H9 (cell line): Measurements from ENCODE around the gene ERBIN. TPM values are rescaled to one million over a fixed set of nuclear protein-coding genes. Genes with fewer than 3 reads are reported as not detected.
"Not testable (repeated sequence)": the region's sequence is repeated elsewhere in the genome, so short reads cannot be mapped to it uniquely, and the experiment has no call there.

Experiments used
- DNase-seq: peaks from one replicate; pipeline ENCODE4 v3.0.0-alpha.2; 2017
- H2AFZ ChIP-seq: one replicate; pipeline ENCODE4 v1.6.1; 2013; ENCODE audit warnings: mild to moderate bottlenecking, low read length, control low read depth, moderate library complexity
- H2AK5ac ChIP-seq: 2 replicates; pipeline ENCODE4 v1.6.1; 2013; ENCODE audit warnings: low read length, control low read depth, mixed read lengths; ENCODE audit not compliant: insufficient read length
- H2BK120ac ChIP-seq: one replicate; pipeline ENCODE4 v1.6.1; 2013; ENCODE audit warnings: low read depth, mild to moderate bottlenecking, low read length, control low read depth, inconsistent platforms; ENCODE audit not compliant: poor library complexity, severe bottlenecking
- H2BK12ac ChIP-seq: 2 replicates; pipeline ENCODE4 v1.6.1; 2013; ENCODE audit warnings: low read length, control low read depth, mixed read lengths, low read depth; ENCODE audit not compliant: insufficient read length
- H2BK15ac ChIP-seq: 2 replicates; pipeline ENCODE4 v1.6.1; 2013; ENCODE audit warnings: low read depth, low read length, control low read depth
- H2BK20ac ChIP-seq: one replicate; pipeline ENCODE4 v1.6.1; 2013; ENCODE audit warnings: low read depth, mild to moderate bottlenecking, low read length, control low read depth, inconsistent platforms; ENCODE audit not compliant: poor library complexity, severe bottlenecking
- H2BK5ac ChIP-seq: 2 replicates; pipeline ENCODE4 v1.6.1; 2013; ENCODE audit warnings: low read length, control low read depth, mixed read lengths; ENCODE audit not compliant: insufficient read length
- H3K14ac ChIP-seq: 2 replicates; pipeline ENCODE4 v1.6.1; 2013; ENCODE audit warnings: low read length, control low read depth; ENCODE audit not compliant: insufficient read depth
- H3K18ac ChIP-seq: 2 replicates; pipeline ENCODE4 v1.6.1; 2013; ENCODE audit warnings: low read depth, mild to moderate bottlenecking, mixed read lengths, low read length, control low read depth; ENCODE audit not compliant: insufficient read length
- H3K23ac ChIP-seq: 2 replicates; pipeline ENCODE4 v1.6.1; 2013; ENCODE audit warnings: low read length, control low read depth, mixed read lengths, low read depth; ENCODE audit not compliant: insufficient read length
- H3K23me2 ChIP-seq: 2 replicates; pipeline ENCODE4 v1.6.1; 2013; ENCODE audit warnings: low read depth, mild to moderate bottlenecking, mixed read lengths, low read length, control low read depth; ENCODE audit not compliant: insufficient read length, poor library complexity, severe bottlenecking
- H3K27ac ChIP-seq: 2 replicates; pipeline ENCODE4 v1.5.1; 2013; ENCODE audit warnings: low read length, control low read depth, mixed read lengths, low read depth; ENCODE audit not compliant: insufficient read length
- H3K27me3 ChIP-seq: 2 replicates; pipeline ENCODE4 v1.6.1; 2013; ENCODE audit warnings: low read length, control low read depth, inconsistent platforms; ENCODE audit not compliant: insufficient read depth
- H3K4ac ChIP-seq: 2 replicates; pipeline ENCODE4 v1.6.1; 2013; ENCODE audit warnings: low read depth, mild to moderate bottlenecking, control low read depth, inconsistent platforms, low read length, moderate library complexity
- H3K4me1 ChIP-seq: 2 replicates; pipeline ENCODE4 v1.6.1; 2013; ENCODE audit warnings: low read length, control low read depth, inconsistent platforms; ENCODE audit not compliant: insufficient read depth
- H3K4me2 ChIP-seq: 2 replicates; pipeline ENCODE4 v1.6.1; 2013; ENCODE audit warnings: low read length, control low read depth, mixed read lengths; ENCODE audit not compliant: insufficient read length, insufficient read depth
- H3K56ac ChIP-seq: 2 replicates; pipeline ENCODE4 v1.6.1; 2013; ENCODE audit warnings: low read depth, mild to moderate bottlenecking, mixed read lengths, low read length, control low read depth; ENCODE audit not compliant: insufficient read length
- H3K79me1 ChIP-seq: 2 replicates; pipeline ENCODE4 v1.6.1; 2013; ENCODE audit warnings: low read depth, mild to moderate bottlenecking, moderate library complexity, low read length, control low read depth, inconsistent platforms; ENCODE audit not compliant: insufficient read depth, poor library complexity, severe bottlenecking
- H3K79me2 ChIP-seq: 2 replicates; pipeline ENCODE4 v1.6.1; 2013; ENCODE audit warnings: low read length, control low read depth, inconsistent platforms; ENCODE audit not compliant: insufficient read depth
- H3K9ac ChIP-seq: 2 replicates; pipeline ENCODE4 v1.6.1; 2013; ENCODE audit warnings: low read length, control low read depth, mixed read lengths; ENCODE audit not compliant: insufficient read length; ENCODE audit errors: extremely low read depth
- H3K9me3 ChIP-seq: one replicate; pipeline ENCODE4 v1.6.1; 2013; ENCODE audit warnings: low read depth, low read length, inconsistent platforms; ENCODE audit not compliant: control insufficient read depth
- H3T11ph ChIP-seq: one replicate; pipeline ENCODE4 v1.6.1; 2013; ENCODE audit warnings: mild to moderate bottlenecking, low read length, control low read depth, inconsistent platforms
- H4K20me1 ChIP-seq: one replicate; pipeline ENCODE4 v1.6.1; 2013; ENCODE audit not compliant: control insufficient read depth, insufficient read length, insufficient read depth
- H4K5ac ChIP-seq: 2 replicates; pipeline ENCODE4 v1.6.1; 2013; ENCODE audit warnings: low read depth, mild to moderate bottlenecking, mixed read lengths, low read length, control low read depth; ENCODE audit not compliant: insufficient read length
- H4K8ac ChIP-seq: replicated peaks from 2 replicates; pipeline ENCODE4 v1.6.1; 2013; ENCODE audit warnings: low read length, control low read depth, mixed read lengths, low read depth; ENCODE audit not compliant: insufficient read length
- H4K91ac ChIP-seq: 2 replicates; pipeline ENCODE4 v1.6.1; 2013; ENCODE audit warnings: low read depth, mild to moderate bottlenecking, moderate library complexity, mixed read lengths, low read length, control low read depth; ENCODE audit not compliant: insufficient read length
- H3K27ac Mint-ChIP-seq, 3 experiments: 2 replicates in 2 of 3; 3 replicates in 1 of 3; pipeline ENCODE4 v1.8.0; 2020 to 2021; ENCODE audit warnings: mixed read lengths in 3 of 3, mild to moderate bottlenecking in 1 of 3, moderate library complexity in 1 of 3
- H3K27me3 Mint-ChIP-seq: 2 replicates; pipeline ENCODE4 v1.8.0; 2021; ENCODE audit warnings: low read depth, mild to moderate bottlenecking, moderate library complexity, mixed read lengths
- H3K36me3 Mint-ChIP-seq, 3 experiments: 2 replicates in 2 of 3; 3 replicates in 1 of 3; pipeline ENCODE4 v1.8.0; 2020 to 2021; ENCODE audit warnings: low read depth in 3 of 3, mixed read lengths in 3 of 3; ENCODE audit not compliant: insufficient read depth in 1 of 3
- H3K4me1 Mint-ChIP-seq, 2 experiments: 2 replicates each; pipeline ENCODE4 v1.8.0; 2020; ENCODE audit warnings: mixed read lengths in 2 of 2
- H3K4me3 Mint-ChIP-seq, 2 experiments: 2 replicates in 1 of 2; 3 replicates in 1 of 2; pipeline ENCODE4 v1.8.0; 2020 to 2021; ENCODE audit warnings: mild to moderate bottlenecking in 2 of 2, mixed read lengths in 2 of 2, moderate library complexity in 1 of 2
- H3K9me3 Mint-ChIP-seq, 2 experiments: 2 replicates in 1 of 2; 3 replicates in 1 of 2; pipeline ENCODE4 v1.8.0; 2020; ENCODE audit warnings: mild to moderate bottlenecking in 2 of 2, mixed read lengths in 2 of 2, moderate library complexity in 1 of 2
- WGBS: extraction: QIAGEN DNeasy Blood & Tissue Kit; methylation state at CpG from one replicate; pipeline ENCODE4 v1.1.7; 2013; ENCODE audit warnings: missing lambda C conversion rate, low lambda C conversion rate, mixed read lengths; ENCODE audit not compliant: insufficient read length; ENCODE audit errors: extremely low coverage; 5-methylcytosine and 5-hydroxymethylcytosine counted together
- total RNA-seq: library from RNA; stranded (reverse); gene quantifications from 2 replicates; pipeline ENCODE4 v1.2.1, GENCODE V29; 2021
- TF ChIP-seq, protein P1 (sequence below): fragments of 200-600 bp; sonication (generic); conservative IDR thresholded peaks from 3 replicates; pipeline ENCODE4 v1.8.0; 2021; ENCODE audit warnings: antibody characterized with exemption, mild to moderate bottlenecking

Gene ERBIN
- total RNA-seq, 1 experiment from 2014 or later: 42.9 TPM

DNA sequence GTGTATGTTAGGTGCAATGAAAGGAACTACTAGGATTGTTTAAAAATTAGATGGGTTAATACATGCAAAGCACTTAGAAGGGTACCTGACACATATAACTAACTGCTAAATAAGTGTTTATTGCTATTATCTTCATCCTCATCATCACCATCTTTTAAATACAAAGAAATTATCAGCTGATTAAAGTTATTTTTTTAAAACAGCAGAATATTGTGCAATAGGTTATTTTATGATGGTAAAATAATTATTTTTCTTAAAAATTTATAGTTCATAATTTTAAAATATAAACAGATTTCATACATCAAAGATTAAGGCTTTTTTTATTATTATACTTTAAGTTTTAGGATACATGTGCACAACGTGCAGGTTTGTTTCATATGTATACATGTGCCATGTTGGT, 130.9 kb downstream of the ERBIN start:
- Histone ChIP-seq H3T11ph (no peak overlapping the region), H3K27me3 (no peaks in the 10 kb centered on the region), H2AK5ac (no peak overlapping the region), H3K9ac (no peak overlapping the region), H3K14ac (no peak overlapping the region), H3K18ac (no peak overlapping the region), H4K91ac (no peak overlapping the region), H2BK15ac (no peak overlapping the region), H4K20me1 (no peaks in the 10 kb centered on the region), H3K4me1 (no peaks in the 10 kb centered on the region), H2BK5ac (no peak overlapping the region), H2BK20ac (no peak overlapping the region), H3K79me1 (no peaks in the 10 kb centered on the region), H3K79me2 (no peaks in the 10 kb centered on the region), H3K56ac (no peak overlapping the region), H3K23ac (no peak overlapping the region), H2BK120ac (no peak overlapping the region), H3K4ac (no peak overlapping the region), H2BK12ac (no peak overlapping the region), H3K4me2 (no peak overlapping the region), H3K9me3 (no peaks in the 10 kb centered on the region), H4K5ac (no peak overlapping the region), H4K8ac (no peak overlapping the region), H3K23me2 (no peaks in the 10 kb centered on the region), H2AFZ (no peak overlapping the region), H3K27ac (no peak overlapping the region)
- H3K9me3 Mint-ChIP-seq: peaks cover 18 to 19% of the 10 kb centered on the region in 2 experiments
- H3K27me3 Mint-ChIP-seq: no peaks in the 10 kb centered on the region
- no peak for DNase-seq
- WGBS: no CpG with 5 or more reads among the region's 1 CpG
- H3K4me1 Mint-ChIP-seq: no peaks in the 10 kb centered on the region
- TF ChIP-seq, protein P1, sequence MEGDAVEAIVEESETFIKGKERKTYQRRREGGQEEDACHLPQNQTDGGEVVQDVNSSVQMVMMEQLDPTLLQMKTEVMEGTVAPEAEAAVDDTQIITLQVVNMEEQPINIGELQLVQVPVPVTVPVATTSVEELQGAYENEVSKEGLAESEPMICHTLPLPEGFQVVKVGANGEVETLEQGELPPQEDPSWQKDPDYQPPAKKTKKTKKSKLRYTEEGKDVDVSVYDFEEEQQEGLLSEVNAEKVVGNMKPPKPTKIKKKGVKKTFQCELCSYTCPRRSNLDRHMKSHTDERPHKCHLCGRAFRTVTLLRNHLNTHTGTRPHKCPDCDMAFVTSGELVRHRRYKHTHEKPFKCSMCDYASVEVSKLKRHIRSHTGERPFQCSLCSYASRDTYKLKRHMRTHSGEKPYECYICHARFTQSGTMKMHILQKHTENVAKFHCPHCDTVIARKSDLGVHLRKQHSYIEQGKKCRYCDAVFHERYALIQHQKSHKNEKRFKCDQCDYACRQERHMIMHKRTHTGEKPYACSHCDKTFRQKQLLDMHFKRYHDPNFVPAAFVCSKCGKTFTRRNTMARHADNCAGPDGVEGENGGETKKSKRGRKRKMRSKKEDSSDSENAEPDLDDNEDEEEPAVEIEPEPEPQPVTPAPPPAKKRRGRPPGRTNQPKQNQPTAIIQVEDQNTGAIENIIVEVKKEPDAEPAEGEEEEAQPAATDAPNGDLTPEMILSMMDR: no peak
- H3K36me3 Mint-ChIP-seq: peaks cover 33 to 65% (median 57%) of the 10 kb centered on the region in 3 experiments
- H3K4me3 Mint-ChIP-seq: no peak overlapping the region
- no peak overlapping the region for H3K27ac Mint-ChIP-seq

DNA sequence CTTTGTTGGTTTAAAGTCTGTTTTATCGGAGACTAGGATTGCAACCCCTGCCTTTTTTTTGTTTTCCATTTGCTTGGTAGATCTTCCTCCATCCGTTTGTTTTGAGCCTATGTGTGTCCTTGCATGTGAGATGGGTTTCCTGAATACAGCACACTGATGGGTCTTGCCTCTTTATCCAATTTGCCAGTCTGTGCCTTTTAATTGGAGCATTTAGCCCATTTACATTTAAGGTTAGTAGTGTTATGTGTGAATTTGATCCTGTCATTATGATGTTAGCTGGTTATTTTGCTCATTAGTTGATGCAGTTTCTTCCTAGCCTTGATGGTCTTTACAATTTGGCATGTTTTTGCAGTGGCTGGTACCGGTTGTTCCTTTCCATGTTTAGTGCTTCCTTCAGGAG, 134.9 kb downstream of the ERBIN start:
- not testable (repeated sequence) for H3K4me1 Mint-ChIP-seq

More for the DNA sequence above, 134.9 kb downstream of the ERBIN start:
- not testable (repeated sequence) for H4K20me1 ChIP-seq, H3K4me2 ChIP-seq, H2AFZ ChIP-seq, H2BK20ac ChIP-seq, H3K9ac ChIP-seq, H3K18ac ChIP-seq, H2BK12ac ChIP-seq, H3K79me1 ChIP-seq, H2BK120ac ChIP-seq, H3K27ac ChIP-seq, H3K27me3 Mint-ChIP-seq, H3K4me1 ChIP-seq, H3T11ph ChIP-seq, H3K14ac ChIP-seq, H4K91ac ChIP-seq, DNase-seq, H4K5ac ChIP-seq, H2AK5ac ChIP-seq, H2BK15ac ChIP-seq, H3K27me3 ChIP-seq, H4K8ac ChIP-seq, H2BK5ac ChIP-seq, H3K56ac ChIP-seq, H3K4me3 Mint-ChIP-seq, H3K23ac ChIP-seq, H3K23me2 ChIP-seq, H3K79me2 ChIP-seq, H3K9me3 ChIP-seq, H3K27ac Mint-ChIP-seq, H3K4ac ChIP-seq
- no CpG with 5 or more reads among the region's 3 CpGs for WGBS
- H3K36me3 Mint-ChIP-seq: peaks cover 38 to 55% (median 53%) of the 10 kb centered on the region in 3 experiments
- peaks cover 29 to 30% of the 10 kb centered on the region in 2 experiments for H3K9me3 Mint-ChIP-seq
